ENCODE data around the gene MTMR3. TPM values are rescaled to one million over a fixed set of nuclear protein-coding genes. Genes with fewer than 3 reads are reported as not detected.

Gene MTMR3
- total and polyA plus RNA-seq, 2 donors (not counting 1 experiment from before 2014, with no cell fraction given) = 31.7 to 67.8 TPM

GRCh38 chr22:30004101-30004500, 121.1 kb downstream of the MTMR3 start:
- ATAC-seq (ENCODE audit: low read depth) (no peak), DNase-seq (no peak)
- no peak overlapping the region for H3K4me2 ChIP-seq (replicated peaks; ENCODE audit: low read depth, low read length, poor library complexity, severe bottlenecking)
- ChIA-PET CTCF (interaction anchor here (0.8 to 4.1 kb wide), 19 partner anchors 8 to 521 kb away, joined by 3 to 40 read pairs (median 4); partner anchors contain the start of gene MTMR3), POLR2A (no interaction called here)
- Mint-ChIP-seq H3K9me3 (ENCODE audit: insufficient read depth) (no peaks in the 10 kb centered on the region), H3K27me3 (no peaks in the 10 kb centered on the region), H3K4me3 (no peak overlapping the region), H3K27ac (no peak overlapping the region), H3K4me1 (no peaks in the 10 kb centered on the region)
- H2AFZ ChIP-seq (ENCODE audit: insufficient read depth, low read depth, low read length, poor library complexity, severe bottlenecking) = no peak overlapping the region
- no peaks in the 10 kb centered on the region for H3K27me3 ChIP-seq (replicated peaks in 1 of 4; ENCODE audit: control extremely low read depth in 1 of 4, control insufficient read depth in 3 of 4, insufficient read depth in 4 of 4, low read length in 3 of 4)
- H3K9ac ChIP-seq (ENCODE audit: low read length) = no peak overlapping the region
- H3K79me2 ChIP-seq (ENCODE audit: control insufficient read depth, insufficient read depth, low read length) = no peaks in the 10 kb centered on the region
- H3K9me3 ChIP-seq (ENCODE audit: control extremely low read depth in 1 of 3, control insufficient read depth in 2 of 3, insufficient read depth in 1 of 3, low read length in 2 of 3) = no peaks in the 10 kb centered on the region
- no peak overlapping the region for H3K4me3 ChIP-seq (ENCODE audit: control extremely low read depth in 1 of 5, extremely low read depth in 1 of 5, insufficient read depth in 1 of 5, low read depth in 2 of 5, low read length in 4 of 5)
- H3K27ac ChIP-seq (ENCODE audit: low read length in 2 of 2) = no peak overlapping the region
- TF ChIP-seq CTCF (IDR thresholded peaks at IDR 0.05) = no peak
- no peak for TF ChIP-seq EZH2 (IDR thresholded peaks at IDR 0.05; ENCODE audit: borderline replicate concordance, insufficient read depth, low read depth, low read length, poor library complexity, severe bottlenecking)
- peaks cover 11 to 53% of the 10 kb centered on the region in 2 experiments for H3K36me3 ChIP-seq (replicated peaks in 1 of 2; ENCODE audit: control extremely low read depth in 1 of 2, control insufficient read depth in 1 of 2, extremely low read depth in 1 of 2, insufficient read depth in 2 of 2, low read length in 1 of 2)
- WGBS (ENCODE audit: insufficient coverage) = no CpG with 5 or more reads among the region's 1 CpG
- peaks cover 8% of the 10 kb centered on the region for H4K20me1 ChIP-seq (ENCODE audit: control insufficient read depth, insufficient read depth, low read length, poor library complexity, severe bottlenecking)
- intact Hi-C loops (cut with micrococcal nuclease) = no loop called here
- H3K4me1 ChIP-seq (ENCODE audit: control insufficient read depth in 2 of 2, insufficient read depth in 2 of 2, low read length in 2 of 2) = no peaks in the 10 kb centered on the region

GRCh38 chr22:30004694-30005093, 121.7 kb downstream of the MTMR3 start:
- H3K27me3 ChIP-seq (replicated peaks in 1 of 4; ENCODE audit: control extremely low read depth in 1 of 4, control insufficient read depth in 3 of 4, insufficient read depth in 4 of 4, low read length in 3 of 4) = no peaks in the 10 kb centered on the region
- H3K27ac Mint-ChIP-seq = no peak overlapping the region
- no peak for DNase-seq
- no peaks in the 10 kb centered on the region for H3K4me1 ChIP-seq (ENCODE audit: control insufficient read depth in 2 of 2, insufficient read depth in 2 of 2, low read length in 2 of 2)
- no peaks in the 10 kb centered on the region for H3K4me1 Mint-ChIP-seq
- H3K27ac ChIP-seq (ENCODE audit: low read length in 2 of 2) = no peak overlapping the region
- H2AFZ ChIP-seq (ENCODE audit: insufficient read depth, low read depth, low read length, poor library complexity, severe bottlenecking) = no peak overlapping the region
- H3K36me3 ChIP-seq (replicated peaks in 1 of 2; ENCODE audit: control extremely low read depth in 1 of 2, control insufficient read depth in 1 of 2, extremely low read depth in 1 of 2, insufficient read depth in 2 of 2, low read length in 1 of 2) = peaks cover 11 to 55% of the 10 kb centered on the region in 2 experiments
- intact Hi-C loops (cut with micrococcal nuclease) = loop anchor here (1.0 kb wide), 3 partner anchors 166 to 369 kb away; partner anchors contain the start of gene ASCC2
- TF ChIP-seq EZH2 (IDR thresholded peaks at IDR 0.05; ENCODE audit: borderline replicate concordance, insufficient read depth, low read depth, low read length, poor library complexity, severe bottlenecking) = no peak
- no peak for TF ChIP-seq CTCF (IDR thresholded peaks at IDR 0.05)
- H3K4me3 Mint-ChIP-seq = no peak overlapping the region
- no peaks in the 10 kb centered on the region for H3K9me3 Mint-ChIP-seq (ENCODE audit: insufficient read depth)
- no peaks in the 10 kb centered on the region for H3K27me3 Mint-ChIP-seq
- ChIA-PET POLR2A (no interaction called here), CTCF (interaction anchor here (0.7 to 4.1 kb wide), 36 partner anchors 8 to 522 kb away, joined by 3 to 40 read pairs (median 4); partner anchors contain the start of genes ASCC2 and MTMR3)
- H4K20me1 ChIP-seq (ENCODE audit: control insufficient read depth, insufficient read depth, low read length, poor library complexity, severe bottlenecking) = peaks cover 8% of the 10 kb centered on the region
- no peak overlapping the region for H3K4me3 ChIP-seq (ENCODE audit: control extremely low read depth in 1 of 5, extremely low read depth in 1 of 5, insufficient read depth in 1 of 5, low read depth in 2 of 5, low read length in 4 of 5)
- no peak overlapping the region for H3K9ac ChIP-seq (ENCODE audit: low read length)
- no peaks in the 10 kb centered on the region for H3K9me3 ChIP-seq (ENCODE audit: control extremely low read depth in 1 of 3, control insufficient read depth in 2 of 3, insufficient read depth in 1 of 3, low read length in 2 of 3)
- 93% methylated on average over 3 of the region's 4 CpGs for WGBS (ENCODE audit: insufficient coverage)
- no peak for ATAC-seq (ENCODE audit: low read depth)
- no peaks in the 10 kb centered on the region for H3K79me2 ChIP-seq (ENCODE audit: control insufficient read depth, insufficient read depth, low read length)
- H3K4me2 ChIP-seq (replicated peaks; ENCODE audit: low read depth, low read length, poor library complexity, severe bottlenecking) = no peak overlapping the region
